Measurements from ENCODE around the gene PNMT.

Gene PNMT

DNA sequence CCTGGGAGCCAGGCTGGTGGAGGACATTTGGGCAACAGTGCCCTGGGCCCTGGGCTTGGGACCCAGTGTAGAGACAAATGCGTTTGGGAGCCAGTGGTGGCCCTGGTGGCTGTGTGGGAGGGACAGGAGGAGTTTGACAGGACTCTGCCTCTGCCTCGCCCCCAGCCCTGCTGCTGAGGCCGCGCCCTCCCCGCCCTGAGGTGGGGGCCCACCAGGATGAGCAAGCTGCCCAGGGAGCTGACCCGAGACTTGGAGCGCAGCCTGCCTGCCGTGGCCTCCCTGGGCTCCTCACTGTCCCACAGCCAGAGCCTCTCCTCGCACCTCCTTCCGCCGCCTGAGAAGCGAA is 15.0 kb upstream of the PNMT start:
- H3K4me3 ChIP-seq (replicated peaks; ENCODE audit: low read depth, low read length): no peak overlapping the region
- DNase-seq (ENCODE audit: extremely low read depth, insufficient read length): no peak
- H3K36me3 ChIP-seq (ENCODE audit: control insufficient read depth, insufficient read depth, low read length): peaks cover 13% of the 10 kb centered on the region
- TF ChIP-seq, protein P1, sequence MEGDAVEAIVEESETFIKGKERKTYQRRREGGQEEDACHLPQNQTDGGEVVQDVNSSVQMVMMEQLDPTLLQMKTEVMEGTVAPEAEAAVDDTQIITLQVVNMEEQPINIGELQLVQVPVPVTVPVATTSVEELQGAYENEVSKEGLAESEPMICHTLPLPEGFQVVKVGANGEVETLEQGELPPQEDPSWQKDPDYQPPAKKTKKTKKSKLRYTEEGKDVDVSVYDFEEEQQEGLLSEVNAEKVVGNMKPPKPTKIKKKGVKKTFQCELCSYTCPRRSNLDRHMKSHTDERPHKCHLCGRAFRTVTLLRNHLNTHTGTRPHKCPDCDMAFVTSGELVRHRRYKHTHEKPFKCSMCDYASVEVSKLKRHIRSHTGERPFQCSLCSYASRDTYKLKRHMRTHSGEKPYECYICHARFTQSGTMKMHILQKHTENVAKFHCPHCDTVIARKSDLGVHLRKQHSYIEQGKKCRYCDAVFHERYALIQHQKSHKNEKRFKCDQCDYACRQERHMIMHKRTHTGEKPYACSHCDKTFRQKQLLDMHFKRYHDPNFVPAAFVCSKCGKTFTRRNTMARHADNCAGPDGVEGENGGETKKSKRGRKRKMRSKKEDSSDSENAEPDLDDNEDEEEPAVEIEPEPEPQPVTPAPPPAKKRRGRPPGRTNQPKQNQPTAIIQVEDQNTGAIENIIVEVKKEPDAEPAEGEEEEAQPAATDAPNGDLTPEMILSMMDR (IDR thresholded peaks at IDR 0.05; ENCODE audit: insufficient read depth, low read length, poor library complexity, severe bottlenecking): no peak
- H3K27me3 ChIP-seq (replicated peaks; ENCODE audit: control insufficient read depth, insufficient read depth, low read length): no peaks in the 10 kb centered on the region

DNA sequence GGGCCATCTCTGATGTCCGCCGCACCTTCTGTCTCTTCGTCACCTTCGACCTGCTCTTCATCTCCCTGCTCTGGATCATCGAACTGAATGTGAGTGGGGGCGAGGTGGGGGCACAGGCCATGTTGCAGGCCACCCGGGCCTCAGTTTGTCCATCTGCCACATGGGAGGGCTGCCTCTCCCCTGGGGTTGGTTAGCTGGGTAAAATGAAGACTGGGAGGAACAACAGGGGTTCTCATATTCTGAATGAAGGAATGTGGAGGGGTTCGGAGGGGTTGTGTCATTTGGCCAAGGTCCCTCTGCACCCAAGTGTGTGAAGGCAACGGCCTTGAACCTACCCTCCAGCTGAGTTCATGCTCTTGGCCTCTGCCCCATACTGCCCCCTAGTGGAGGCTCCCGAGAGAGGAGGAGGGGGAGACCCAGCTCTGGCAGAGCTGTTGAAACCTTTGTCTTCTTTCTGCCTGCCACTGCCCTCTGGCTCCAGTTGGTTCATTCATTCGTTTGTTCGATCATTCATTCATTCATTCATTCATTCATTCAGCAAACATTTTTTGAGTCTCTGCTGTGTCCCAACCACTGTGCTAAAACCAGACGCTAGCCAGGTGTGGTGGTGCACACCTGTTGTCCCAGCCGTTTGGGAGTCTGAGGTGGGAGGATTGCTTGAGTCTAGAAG is 14.5 kb upstream of the PNMT start:
- Histone ChIP-seq H3K27me3 (replicated peaks; ENCODE audit: control insufficient read depth, insufficient read depth, low read length) (no peaks in the 10 kb centered on the region), H3K36me3 (ENCODE audit: control insufficient read depth, insufficient read depth, low read length) (peaks cover 17% of the 10 kb centered on the region), H3K4me3 (replicated peaks; ENCODE audit: low read depth, low read length) (no peak overlapping the region)
- DNase-seq (ENCODE audit: extremely low read depth, insufficient read length): no peak
- TF ChIP-seq, protein P1 (IDR thresholded peaks at IDR 0.05; ENCODE audit: insufficient read depth, low read length, poor library complexity, severe bottlenecking): peak; percentile 97

DNA sequence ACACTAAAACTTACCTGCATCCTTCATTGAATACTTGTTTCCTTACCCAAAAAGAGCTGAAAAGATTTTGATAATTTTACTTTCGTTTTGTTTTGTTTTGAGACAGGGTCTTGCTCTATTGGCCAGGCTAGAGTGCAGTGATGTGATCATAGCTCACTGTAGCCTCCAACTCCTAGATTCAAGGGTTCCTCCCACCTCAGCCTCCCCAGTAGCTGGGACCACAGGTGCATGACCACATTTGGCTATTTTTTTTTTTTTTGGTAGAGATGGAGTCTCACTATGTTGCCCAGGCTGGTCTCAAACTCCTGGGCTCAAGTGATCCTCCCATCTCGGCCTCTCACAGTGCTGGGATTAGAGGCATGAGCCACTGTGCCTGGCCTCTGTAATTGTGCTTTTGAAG is 13.1 kb upstream of the PNMT start:
- Histone ChIP-seq H3K4me3 (replicated peaks; ENCODE audit: low read depth, low read length) (no peak overlapping the region), H3K27me3 (replicated peaks; ENCODE audit: control insufficient read depth, insufficient read depth, low read length) (no peaks in the 10 kb centered on the region), H3K36me3 (ENCODE audit: control insufficient read depth, insufficient read depth, low read length) (peaks cover 20% of the 10 kb centered on the region)
- DNase-seq (ENCODE audit: extremely low read depth, insufficient read length): no peak
- TF ChIP-seq, protein P1 (IDR thresholded peaks at IDR 0.05; ENCODE audit: insufficient read depth, low read length, poor library complexity, severe bottlenecking): no peak

DNA sequence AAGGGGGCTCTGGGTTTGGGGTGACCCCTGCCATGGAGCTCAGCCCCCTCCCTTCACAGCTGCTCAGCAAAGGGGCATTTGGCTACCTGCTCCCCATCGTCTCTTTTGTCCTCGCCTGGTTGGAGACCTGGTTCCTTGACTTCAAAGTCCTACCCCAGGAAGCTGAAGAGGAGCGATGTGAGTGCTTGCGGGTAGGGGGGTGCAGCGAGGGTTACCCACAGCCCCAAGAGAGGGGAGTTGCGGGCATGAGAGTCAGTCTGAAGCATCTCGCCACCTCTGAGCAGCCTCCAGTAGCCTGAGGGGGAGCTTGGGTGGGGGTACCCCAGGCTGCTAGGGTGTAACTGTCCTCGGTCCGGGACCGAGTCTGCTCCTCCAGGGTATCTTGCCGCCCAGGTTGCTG is 9.9 kb upstream of the PNMT start:
- Histone ChIP-seq H3K27me3 (replicated peaks; ENCODE audit: control insufficient read depth, insufficient read depth, low read length) (no peaks in the 10 kb centered on the region), H3K4me3 (replicated peaks; ENCODE audit: low read depth, low read length) (no peak overlapping the region), H3K36me3 (ENCODE audit: control insufficient read depth, insufficient read depth, low read length) (peaks cover 42% of the 10 kb centered on the region)
- DNase-seq (ENCODE audit: extremely low read depth, insufficient read length): no peak
- TF ChIP-seq, protein P1 (IDR thresholded peaks at IDR 0.05; ENCODE audit: insufficient read depth, low read length, poor library complexity, severe bottlenecking): no peak

DNA sequence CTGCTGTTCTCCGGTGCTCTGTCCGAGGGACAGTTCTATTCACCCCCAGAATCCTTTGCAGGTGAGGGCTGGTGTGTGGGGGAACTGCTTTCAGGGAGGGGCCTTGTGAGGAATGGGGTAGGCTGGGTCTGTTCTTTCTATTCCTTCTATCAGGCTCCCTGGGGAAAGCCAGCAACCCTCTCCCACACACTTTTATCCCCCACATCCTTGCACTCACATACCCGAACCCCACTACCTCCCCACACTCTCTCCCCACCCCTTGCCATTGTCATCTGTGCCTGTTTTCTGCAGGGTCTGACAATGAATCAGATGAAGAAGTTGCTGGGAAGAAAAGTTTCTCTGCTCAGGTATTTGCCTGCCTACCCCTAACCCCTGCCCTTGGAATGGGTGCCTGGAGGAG is 9.5 kb upstream of the PNMT start:
- DNase-seq (ENCODE audit: extremely low read depth, insufficient read length): no peak
- Histone ChIP-seq H3K4me3 (replicated peaks; ENCODE audit: low read depth, low read length) (no peak overlapping the region), H3K36me3 (ENCODE audit: control insufficient read depth, insufficient read depth, low read length) (peaks cover 42% of the 10 kb centered on the region), H3K27me3 (replicated peaks; ENCODE audit: control insufficient read depth, insufficient read depth, low read length) (no peaks in the 10 kb centered on the region)
- TF ChIP-seq, protein P1 (IDR thresholded peaks at IDR 0.05; ENCODE audit: insufficient read depth, low read length, poor library complexity, severe bottlenecking): no peak

Data from GM06990 (cell line).